NCI-H128 (cell line): ENCODE data around the gene DSCAML1.

Experiments used
- DNase-seq: peaks from one replicate; lab custom pipeline; 2025; ENCODE audit not compliant: unreplicated experiment; lab: John Stamatoyannopoulos, UW

Gene DSCAML1

DNA sequence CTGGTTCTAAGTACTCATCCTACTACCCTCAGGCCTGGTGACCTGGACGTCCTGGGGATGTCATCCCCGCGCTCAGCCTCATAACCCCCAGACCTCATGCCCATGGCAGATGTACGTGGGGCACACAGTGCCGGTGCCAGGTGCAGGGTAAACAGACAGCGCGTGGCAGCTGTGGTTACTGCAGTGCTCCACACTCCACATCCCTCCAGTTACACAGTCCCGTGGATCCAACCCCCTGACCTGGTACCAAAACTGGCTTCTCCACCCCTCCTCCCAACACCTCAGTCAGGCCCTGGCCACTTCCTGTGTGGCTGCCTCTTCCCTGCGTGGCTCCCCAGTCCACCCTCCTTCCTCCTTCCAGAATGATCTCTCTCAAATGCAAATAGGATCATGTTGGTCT lies 95.2 kb downstream of the DSCAML1 start:
- no peak for DNase-seq

DNA sequence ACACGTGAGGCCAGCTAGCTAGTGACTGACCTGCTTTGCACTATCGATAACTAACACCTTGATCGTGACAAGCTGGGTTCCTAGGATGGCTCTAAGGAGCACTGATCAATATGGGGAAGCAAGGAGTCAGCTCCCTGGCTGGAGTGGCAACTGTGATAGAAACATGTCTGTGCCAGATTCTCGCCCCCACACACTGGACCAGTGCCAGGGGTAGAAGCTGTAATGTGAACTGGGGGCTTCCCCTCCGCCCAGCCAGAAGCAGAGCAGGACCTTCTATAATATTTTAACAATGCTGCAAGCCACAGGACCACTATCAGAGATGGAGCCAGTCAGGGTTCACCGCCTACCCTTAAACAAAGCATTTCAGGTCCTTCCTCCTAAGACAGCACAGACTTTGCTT lies 96.5 kb downstream of the DSCAML1 start:
- DNase-seq = no peak

DNA sequence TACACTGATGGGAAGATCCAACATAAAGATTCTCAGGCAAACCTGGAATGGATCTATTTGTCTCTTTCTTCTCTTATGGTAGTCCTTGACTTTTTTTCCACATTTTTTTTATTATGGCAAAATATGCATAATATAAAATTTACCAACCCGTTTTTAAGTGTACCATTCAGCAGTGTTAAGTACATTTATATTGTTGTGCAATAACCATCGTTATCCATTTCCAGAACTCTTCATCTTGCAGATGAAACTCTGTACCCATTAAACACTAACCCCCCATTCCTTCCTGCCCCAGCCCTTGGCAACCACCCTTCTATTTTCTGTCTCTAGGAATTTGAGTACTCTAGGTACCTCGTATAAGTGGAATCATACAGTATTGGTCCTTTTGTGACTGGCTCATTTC lies 99.7 kb downstream of the DSCAML1 start:
- no peak for DNase-seq

DNA sequence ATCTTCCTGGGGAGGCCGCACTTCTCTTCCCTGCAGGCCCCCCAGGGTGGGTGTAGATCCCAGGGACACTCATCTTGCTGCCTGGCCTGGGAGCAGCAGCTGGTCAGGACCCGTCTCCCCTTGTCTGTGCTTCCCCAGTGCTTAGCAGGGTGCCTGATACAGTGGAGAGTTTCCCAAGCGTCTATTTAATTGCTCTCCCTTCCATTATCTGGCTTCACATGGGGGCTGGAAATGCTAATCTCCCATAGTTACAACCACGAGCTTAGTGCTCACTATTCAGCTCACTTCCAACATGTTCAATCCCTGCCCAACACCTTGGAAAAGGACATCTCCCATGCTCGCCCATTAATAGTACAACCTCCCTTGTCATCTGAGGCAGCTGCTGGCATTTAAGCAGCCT lies 100.5 kb downstream of the DSCAML1 start:
- DNase-seq = no peak

DNA sequence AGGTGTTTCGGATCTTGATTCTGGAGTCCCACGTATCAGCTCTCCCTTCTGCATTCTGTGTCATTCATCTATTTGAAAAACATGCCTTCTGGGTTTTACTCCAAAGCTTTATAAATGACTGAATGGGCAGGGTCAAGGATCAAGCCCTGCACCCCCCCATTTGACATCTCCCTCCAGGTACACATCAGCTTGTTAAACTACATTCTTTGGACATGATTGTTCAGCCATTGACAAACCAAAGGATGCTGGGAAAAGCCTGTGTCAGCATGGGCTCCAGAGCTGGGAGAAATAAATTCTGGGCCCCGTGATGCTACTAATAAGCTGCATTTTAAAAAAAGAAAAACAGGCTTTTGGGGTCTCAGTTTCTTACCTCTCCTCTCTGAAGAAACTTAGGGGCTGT lies 103.7 kb downstream of the DSCAML1 start:
- DNase-seq = no peak

DNA sequence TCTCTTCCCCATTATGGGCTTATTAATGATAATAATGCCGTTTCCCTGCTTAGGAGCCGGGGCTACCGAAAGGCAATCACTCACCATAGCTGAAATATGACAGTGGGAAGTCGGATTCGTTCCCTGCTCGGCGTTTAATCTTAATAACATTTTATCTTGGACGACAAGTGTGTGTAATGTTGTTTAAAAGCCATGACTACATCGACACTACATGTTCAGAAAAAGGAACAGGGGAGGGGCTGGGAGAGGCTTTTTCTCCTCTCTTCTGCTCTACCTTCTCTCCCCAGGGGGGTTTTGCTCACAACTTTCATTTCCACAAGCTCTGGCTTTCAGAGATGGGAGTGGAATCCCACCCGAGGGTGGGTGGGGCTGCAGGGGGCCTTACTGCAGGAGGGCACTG lies 105.5 kb downstream of the DSCAML1 start:
- DNase-seq = no peak

DNA sequence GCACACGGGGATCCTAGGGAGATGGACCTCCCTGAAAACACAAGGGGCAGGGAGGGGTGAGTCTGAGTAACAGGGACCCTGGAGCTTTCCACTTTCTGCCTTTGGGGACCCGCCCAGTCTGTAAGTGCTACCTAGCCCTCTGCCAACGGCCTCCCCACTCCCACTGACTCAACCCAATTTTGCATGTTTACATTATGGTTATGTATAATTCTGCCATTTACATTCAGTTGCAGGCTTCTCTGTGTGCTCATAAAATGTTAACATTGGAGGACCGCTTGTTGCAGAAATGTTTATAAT lies 105.8 kb downstream of the DSCAML1 start:
- no peak for DNase-seq

DNA sequence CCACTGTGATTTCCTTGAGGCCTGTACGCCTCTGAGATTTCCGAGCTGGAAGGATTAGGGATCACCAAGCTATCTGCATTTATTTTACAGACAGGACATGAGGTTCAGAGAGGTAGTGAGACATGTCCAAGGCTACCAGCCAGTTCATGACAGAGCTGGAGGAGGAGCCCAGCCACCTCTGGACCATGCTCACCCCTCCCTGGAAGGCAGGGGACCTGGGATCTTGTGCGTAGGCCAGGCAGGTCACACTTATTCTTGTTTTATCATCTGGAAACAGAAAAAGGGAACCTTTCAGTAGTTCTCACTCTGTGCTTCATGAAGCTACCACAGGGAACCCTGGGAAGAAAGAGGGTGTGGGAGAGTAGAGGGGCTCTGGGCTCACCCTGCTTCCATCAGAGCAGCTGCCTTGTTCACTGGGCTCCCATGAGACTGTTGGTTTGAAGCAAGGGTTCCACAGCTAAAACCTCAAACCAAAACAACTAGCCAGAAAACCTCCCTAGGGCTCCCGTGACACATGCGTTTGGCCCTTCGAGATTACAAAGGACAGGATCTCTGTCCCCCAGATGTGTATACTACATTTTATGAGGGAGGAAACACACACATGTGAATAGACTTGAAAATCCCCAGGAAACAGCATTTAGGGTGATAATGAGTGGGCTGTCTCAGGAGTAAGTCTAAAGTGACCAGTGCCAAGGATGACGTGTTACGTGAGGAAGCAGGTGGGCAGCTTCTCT lies 106.4 kb downstream of the DSCAML1 start:
- DNase-seq = no peak

DNA sequence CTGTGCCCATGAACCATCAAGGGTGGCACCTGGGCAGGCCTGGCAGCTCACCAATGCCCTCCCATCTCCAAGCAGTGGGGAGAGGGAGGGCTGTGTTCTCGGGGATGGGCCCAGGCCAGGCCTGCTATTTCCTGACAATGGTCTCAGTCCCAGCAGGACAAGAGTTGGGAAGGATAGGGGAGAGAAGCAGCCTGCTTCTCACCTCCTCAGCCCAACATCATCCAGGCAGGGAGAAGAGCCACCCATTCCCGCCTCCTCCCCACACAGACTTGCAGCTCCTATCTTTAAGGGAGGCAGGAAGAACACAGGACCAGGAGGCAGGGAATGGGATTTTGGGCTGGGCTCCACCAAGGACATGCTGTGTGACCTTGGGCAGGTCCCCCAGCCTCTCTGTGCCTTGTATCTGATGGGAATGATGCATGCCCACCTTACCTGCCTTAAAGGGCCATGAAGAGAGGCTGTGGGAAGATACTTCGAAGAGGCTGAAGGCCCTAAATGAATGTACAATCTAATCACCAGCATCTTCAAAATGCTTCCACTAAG lies 108.7 kb downstream of the DSCAML1 start:
- DNase-seq = no peak

DNA sequence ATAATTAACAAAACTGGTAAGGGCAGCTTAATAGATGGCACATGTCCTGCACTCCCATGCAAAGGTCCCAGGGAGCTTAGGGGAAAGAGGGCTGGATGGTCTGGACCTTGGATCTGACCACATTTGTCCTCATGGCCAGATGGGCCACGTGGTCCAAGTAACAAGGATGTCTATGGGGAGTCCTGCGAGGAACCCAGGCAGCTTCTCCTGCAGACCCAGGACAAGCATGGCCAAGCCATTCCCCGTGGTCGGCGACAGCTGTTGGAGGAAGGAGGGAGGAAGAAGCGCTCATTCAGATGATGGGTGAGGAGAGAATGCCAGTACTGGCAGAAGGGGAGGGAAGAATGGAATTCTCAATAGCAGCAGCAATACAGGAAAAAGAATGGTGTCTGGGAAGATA lies 109.2 kb downstream of the DSCAML1 start:
- DNase-seq = no peak

DNA sequence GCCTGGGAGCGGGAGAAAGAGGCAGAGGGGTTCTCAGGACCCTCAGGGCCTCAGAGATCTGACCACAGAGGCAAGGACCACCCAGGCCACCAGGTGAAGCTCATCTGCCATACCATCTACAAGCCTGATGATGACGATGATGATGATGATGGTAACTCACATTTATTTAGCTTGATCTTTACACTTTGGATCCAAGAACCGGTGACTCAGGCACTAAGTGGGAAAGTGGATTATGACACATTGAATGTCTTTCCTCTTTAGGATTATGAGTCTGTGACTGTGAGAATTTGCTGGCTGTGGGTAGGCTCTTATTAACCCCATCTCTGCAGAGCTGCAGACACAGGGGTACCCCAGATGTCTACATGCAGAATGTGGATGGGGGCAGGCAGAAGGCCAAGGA lies 110.3 kb downstream of the DSCAML1 start:
- no peak for DNase-seq

DNA sequence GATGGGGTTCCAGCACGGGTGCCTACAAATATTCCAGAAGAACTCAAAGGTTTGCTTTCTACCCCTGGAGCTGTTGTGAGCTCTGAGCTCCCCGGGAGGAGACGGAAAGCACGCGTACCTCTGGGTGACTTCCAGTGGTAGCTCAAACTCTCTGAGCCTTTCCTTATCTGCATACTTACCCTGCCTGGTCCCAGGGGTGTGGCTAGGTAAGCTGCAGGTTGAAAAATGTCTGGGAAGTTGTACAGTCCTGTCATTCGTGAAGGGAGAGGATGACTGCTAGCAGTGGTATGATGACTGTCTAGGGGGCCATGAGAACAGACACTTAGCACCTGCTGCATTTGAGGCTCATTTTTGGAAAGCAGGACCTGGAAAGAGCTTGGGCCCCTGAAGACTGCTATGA lies 111.5 kb downstream of the DSCAML1 start:
- DNase-seq = no peak

DNA sequence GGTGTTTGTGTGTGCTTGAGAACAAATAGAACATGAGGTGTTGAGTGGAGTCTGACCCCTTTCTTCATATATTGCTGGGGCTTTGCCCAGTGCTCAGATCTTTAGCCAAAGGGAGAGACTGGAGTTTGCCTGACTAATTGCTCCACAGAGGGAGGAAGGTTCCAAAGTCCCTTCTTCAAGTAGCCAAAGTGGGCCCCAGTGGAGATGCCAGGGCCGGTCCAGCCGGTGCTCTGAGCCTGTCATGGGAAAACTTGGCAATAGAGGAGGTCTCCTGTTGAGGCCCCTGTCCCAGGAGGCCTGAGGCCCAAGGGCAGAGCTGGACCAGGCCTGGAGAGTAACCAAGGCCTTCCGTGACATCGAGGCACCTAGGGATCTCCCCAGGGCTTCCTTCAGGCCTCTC lies 112.3 kb downstream of the DSCAML1 start:
- no peak for DNase-seq

DNA sequence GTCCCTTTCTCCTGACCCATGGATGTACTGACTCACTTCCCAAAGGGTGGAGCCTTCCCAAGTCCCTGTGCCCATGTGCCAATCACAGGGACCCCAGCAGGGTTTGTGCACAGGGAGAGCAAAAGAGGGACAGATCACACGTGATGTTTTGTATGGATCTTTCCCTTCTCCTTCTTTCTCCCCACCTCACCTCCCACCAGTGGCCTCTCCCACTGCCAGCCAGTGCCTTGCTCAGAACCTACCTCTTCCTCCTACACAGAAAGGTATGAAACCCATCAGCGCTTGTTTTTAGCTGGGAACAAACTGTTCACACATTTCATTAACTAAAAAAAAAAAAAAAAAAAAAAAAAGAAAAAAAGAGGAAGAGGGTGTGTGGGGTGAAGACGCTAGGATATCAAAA lies 112.9 kb downstream of the DSCAML1 start:
- DNase-seq = no peak

DNA sequence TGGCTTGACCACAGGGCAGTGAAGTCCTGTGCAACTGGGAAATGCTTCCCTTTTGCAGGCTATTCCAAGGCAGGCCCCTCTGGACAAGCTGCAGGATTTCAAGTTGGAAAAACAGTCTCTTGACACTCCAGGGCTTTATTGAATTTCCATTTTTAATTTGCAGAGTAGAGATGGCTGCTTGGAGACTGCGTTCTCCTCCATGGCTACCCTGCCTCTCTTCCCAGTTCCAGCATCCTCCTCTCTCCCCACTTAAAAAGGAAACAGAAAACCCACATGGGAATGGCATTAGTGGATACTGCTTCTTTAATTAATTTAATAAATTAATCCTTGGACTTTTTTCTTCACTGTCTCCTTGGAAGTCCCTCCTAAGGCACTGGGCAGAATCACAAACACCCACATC lies 115.6 kb downstream of the DSCAML1 start:
- no peak for DNase-seq

DNA sequence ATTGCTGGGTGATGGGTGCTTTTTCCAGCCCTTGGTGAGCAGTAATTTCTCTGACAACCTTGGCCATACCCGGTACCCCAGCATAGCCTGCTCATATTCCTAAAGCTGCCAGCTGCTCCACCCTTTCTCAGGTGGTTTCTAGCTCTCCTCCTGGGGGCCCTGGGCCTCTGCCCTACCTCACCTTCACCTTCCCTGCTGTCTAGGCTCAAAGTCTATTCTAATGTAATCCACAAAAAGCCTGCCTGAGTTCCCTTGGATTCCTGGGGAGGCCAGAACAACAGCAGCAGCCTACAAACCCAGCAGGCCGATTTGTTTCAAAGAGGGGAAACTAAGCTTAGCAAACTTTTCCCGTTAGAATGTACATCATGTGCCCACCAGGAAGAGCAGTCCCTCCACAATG lies 117.6 kb downstream of the DSCAML1 start:
- DNase-seq = no peak

DNA sequence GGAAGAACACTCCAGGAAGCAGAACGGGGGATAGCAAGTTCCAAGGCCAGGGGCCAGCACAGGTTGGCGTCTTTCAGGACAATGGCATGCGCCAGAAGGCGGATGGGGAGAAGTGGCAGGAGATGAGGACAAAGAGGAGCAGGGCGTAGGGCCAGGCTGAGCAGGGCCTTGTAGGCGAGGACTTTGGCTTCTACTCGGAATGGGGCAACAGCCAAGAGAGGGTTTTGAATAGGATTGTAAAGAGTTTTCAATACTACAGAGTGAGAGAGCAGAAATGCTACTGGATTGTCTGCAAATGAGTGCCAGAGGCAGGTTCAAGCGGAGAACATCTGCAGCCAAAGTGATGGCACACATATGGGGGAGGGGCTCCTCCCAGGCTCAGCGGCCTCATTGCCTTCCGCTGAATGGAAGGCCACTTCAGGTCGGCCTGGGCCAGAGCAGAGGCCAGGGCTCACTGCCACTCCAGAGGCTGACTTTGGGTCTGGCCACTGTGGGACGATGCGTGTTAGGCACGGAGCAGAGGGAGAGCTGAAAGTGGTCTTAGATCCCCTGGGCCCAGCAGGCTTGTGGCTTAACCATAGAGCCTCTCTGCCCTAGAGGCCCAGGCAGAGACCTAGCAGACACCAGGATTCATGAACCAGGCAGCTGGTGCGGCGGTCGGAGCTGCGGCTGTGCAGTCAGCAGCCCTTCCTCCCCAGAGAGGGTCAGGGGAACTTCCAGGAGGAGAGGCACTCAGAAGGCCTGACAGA lies 118.2 kb downstream of the DSCAML1 start:
- no peak for DNase-seq

DNA sequence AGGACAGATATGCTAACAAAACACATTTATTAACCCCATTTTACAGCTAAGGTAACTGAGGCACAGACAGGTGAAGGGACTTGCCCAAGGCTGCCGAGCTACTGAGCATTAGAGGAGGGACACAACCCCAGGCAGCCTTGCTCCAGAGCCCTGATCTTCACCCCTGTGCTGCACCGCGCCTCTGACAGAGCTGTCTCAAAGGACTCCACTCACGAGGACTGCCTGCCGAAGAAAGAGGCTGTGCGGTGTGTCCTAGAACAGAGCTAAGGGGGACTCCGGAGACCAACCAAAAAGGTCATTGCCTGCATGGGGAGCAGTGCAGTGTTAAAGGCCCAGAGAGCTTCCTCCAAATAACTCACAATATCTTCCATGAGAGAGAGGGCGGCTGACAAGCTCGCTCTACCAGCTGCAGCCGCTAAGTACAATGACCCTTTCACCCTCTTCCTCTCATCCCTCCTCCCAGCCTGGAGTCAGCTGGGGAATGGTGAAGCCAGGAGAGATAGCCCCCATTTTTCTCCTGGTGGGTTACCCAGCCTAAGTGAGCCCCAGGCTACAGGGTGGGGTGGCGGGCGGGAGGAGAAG lies 119.2 kb downstream of the DSCAML1 start:
- no peak for DNase-seq

DNA sequence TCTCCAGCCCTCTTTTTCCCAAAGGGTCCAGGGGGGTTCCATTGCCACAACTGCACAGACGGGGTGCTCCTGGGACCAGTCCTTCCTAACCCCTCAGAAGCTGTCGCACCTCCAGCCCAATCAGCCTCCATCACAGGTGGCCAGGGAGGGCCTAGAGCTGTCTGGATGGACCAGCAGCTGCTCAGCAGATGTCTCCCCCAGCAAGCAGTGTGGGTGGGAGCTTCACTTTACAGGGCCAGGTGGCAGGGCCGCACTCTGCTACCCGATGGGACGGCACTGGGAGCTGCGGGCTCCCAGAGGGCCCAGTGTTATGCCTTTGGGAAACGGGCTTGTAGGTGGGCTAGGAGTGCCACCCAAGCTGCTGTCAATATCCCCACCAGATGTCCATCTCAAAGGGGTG lies 120.5 kb downstream of the DSCAML1 start:
- DNase-seq = no peak

DNA sequence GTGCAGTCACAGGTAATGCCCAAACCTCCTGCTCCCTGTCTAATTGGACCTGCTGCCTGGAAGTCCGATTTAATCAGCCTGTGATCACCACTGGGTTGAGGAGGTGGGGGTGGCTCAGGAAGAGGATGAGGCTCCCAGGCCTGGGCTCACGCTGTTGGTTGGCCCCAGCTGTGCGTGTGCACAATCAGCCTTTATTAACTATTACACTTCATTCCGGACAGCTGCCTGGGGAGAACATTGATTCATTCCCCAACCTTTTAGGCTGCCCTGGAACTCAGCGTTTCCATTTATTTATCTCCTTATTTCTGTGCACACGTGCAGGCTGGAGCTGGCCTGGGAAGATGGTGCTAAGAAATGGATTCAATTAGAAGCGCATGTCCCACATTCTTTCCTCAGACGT lies 123.4 kb downstream of the DSCAML1 start:
- no peak for DNase-seq

DNA sequence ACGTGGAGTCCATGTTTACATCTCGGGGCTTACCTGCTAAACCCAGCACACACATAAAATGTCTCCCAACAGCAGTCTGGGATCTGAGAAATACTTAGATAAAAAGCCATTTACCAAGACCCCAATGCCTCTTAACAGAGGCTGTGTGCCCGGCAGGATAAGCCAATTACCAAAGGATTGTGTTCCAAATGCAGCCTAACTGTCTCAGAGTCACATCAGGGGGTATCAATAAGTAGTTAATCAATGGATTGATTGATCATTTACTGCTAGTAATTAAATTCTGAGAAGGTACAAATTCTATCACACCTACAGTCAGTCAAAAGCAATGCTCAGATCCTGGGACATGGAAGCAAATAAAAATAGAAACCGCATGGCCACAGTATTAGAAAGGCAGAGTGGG lies 125.6 kb downstream of the DSCAML1 start:
- no peak for DNase-seq

DNA sequence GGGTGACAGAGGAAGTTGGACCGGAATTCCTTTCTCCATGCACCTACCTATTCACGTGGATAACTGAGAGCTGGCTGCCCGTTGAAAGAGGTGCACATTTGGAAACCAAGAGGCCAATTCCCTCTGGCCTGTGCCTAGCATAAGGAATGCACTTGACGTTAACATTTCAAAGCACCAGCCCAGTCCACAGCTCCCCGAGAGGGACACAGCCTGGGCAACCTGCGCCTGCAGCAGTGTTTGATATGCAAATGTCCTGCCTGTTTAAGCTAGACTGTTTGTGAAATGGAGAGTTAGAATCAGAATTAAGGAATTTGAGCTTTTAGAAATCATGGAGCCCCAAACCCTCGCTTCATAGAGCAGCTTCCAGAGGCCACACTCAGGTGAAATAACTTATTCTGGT lies 126.1 kb downstream of the DSCAML1 start:
- no peak for DNase-seq
